ENCODE data around the gene PIK3C2G. TPM values are rescaled to one million over a fixed set of nuclear protein-coding genes. Genes with fewer than 3 reads are reported as not detected.

The PIK3C2G gene
- total and polyA plus RNA-seq, 10 of the 15 experiments (the other 5 are each of a cell fraction or from before 2014, with no cell fraction given), result not detected

- in situ Hi-C loops (cut with MboI) (no loop called here), intact Hi-C loops (cut with micrococcal nuclease; ENCODE audit: unreplicated experiment) (no loop called here)
- H2AFZ ChIP-seq (ENCODE audit: control insufficient read depth, low read depth, low read length), result no peak overlapping the region
- ATAC-seq, result no peak
- H3K9ac ChIP-seq (ENCODE audit: control insufficient read depth, insufficient read depth, low read length), result no peak overlapping the region
- CTCF ChIA-PET, result no interaction called here
- H3K9me3 ChIP-seq (replicated peaks; ENCODE audit: control insufficient read depth, insufficient read depth, low read length), result no peaks in the 10 kb centered on the region
- H3K27me3 ChIP-seq (replicated peaks in 1 of 2; ENCODE audit: control insufficient read depth in 2 of 2, insufficient read depth in 2 of 2, low read length in 1 of 2), result no peaks in the 10 kb centered on the region
- H3K4me1 ChIP-seq (ENCODE audit: control insufficient read depth, insufficient read depth, low read length), result no peaks in the 10 kb centered on the region
- TF ChIP-seq, protein P1, sequence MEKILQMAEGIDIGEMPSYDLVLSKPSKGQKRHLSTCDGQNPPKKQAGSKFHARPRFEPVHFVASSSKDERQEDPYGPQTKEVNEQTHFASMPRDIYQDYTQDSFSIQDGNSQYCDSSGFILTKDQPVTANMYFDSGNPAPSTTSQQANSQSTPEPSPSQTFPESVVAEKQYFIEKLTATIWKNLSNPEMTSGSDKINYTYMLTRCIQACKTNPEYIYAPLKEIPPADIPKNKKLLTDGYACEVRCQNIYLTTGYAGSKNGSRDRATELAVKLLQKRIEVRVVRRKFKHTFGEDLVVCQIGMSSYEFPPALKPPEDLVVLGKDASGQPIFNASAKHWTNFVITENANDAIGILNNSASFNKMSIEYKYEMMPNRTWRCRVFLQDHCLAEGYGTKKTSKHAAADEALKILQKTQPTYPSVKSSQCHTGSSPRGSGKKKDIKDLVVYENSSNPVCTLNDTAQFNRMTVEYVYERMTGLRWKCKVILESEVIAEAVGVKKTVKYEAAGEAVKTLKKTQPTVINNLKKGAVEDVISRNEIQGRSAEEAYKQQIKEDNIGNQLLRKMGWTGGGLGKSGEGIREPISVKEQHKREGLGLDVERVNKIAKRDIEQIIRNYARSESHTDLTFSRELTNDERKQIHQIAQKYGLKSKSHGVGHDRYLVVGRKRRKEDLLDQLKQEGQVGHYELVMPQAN (conservative IDR thresholded peaks at IDR 0.05), result no peak
- no peak for TF ChIP-seq POLR2AphosphoS5 (IDR thresholded peaks at IDR 0.05; ENCODE audit: low read length)
- TF ChIP-seq STAT1 (conservative IDR thresholded peaks at IDR 0.05), result no peak
- TF ChIP-seq TBL1XR1 (IDR thresholded peaks at IDR 0.05; ENCODE audit: low read depth, low read length), result no peak
- TF ChIP-seq, protein P2, sequence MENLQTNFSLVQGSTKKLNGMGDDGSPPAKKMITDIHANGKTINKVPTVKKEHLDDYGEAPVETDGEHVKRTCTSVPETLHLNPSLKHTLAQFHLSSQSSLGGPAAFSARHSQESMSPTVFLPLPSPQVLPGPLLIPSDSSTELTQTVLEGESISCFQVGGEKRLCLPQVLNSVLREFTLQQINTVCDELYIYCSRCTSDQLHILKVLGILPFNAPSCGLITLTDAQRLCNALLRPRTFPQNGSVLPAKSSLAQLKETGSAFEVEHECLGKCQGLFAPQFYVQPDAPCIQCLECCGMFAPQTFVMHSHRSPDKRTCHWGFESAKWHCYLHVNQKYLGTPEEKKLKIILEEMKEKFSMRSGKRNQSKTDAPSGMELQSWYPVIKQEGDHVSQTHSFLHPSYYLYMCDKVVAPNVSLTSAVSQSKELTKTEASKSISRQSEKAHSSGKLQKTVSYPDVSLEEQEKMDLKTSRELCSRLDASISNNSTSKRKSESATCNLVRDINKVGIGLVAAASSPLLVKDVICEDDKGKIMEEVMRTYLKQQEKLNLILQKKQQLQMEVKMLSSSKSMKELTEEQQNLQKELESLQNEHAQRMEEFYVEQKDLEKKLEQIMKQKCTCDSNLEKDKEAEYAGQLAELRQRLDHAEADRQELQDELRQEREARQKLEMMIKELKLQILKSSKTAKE (IDR thresholded peaks at IDR 0.05; ENCODE audit: low read depth, poor library complexity, severe bottlenecking), result no peak
- TF ChIP-seq, protein P3, sequence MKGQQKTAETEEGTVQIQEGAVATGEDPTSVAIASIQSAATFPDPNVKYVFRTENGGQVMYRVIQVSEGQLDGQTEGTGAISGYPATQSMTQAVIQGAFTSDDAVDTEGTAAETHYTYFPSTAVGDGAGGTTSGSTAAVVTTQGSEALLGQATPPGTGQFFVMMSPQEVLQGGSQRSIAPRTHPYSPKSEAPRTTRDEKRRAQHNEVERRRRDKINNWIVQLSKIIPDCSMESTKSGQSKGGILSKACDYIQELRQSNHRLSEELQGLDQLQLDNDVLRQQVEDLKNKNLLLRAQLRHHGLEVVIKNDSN (IDR thresholded peaks at IDR 0.05; ENCODE audit: borderline replicate concordance, extremely low read length, insufficient read depth, low read depth, low read length), result no peak
- no peak for TF ChIP-seq ZNF207 (IDR thresholded peaks at IDR 0.05; ENCODE audit: borderline replicate concordance)
- no peak for TF ChIP-seq MXI1 (IDR thresholded peaks at IDR 0.05; ENCODE audit: low read depth, low read length)
- WGBS (ENCODE audit: insufficient coverage, insufficient replicate concordance, low lambda C conversion rate, missing lambda C conversion rate), result 0% methylated on average over 2 of the region's 2 CpGs
- no TSS peak for BruUV-seq (replicated peaks)
- no peaks in the 10 kb centered on the region for H4K20me1 ChIP-seq (ENCODE audit: control insufficient read depth, insufficient read depth)
- SMC1A ChIA-PET (ENCODE audit: uncharacterized antibody, unreplicated experiment), result no interaction called here
- RAD21 ChIA-PET (ENCODE audit: unreplicated experiment), result no interaction called here
- H3K79me2 ChIP-seq (ENCODE audit: control insufficient read depth, insufficient read depth, low read length), result no peaks in the 10 kb centered on the region
- H3K27ac ChIP-seq (ENCODE audit: control insufficient read depth, insufficient read depth), result no peak overlapping the region
- POLR2A ChIA-PET, result no interaction called here
- no peak overlapping the region for H3K4me3 ChIP-seq
- no peak for DNase-seq (ENCODE audit: low read depth, low spot score)
- H3K4me2 ChIP-seq (ENCODE audit: control insufficient read depth, insufficient read depth), result no peak overlapping the region
- FAIRE-seq, result no peak
- no peaks in the 10 kb centered on the region for H3K36me3 ChIP-seq (ENCODE audit: control insufficient read depth in 2 of 2, insufficient read depth in 2 of 2, low read length in 1 of 2)
These were observed 396.9 kb downstream of the PIK3C2G start for GRCh38 chr12:18658179-18658578.

Data from GM12878 (cell line).